ENCODE results near the gene BMPR2. TPM values are rescaled to one million over a fixed set of nuclear protein-coding genes. Genes with fewer than 3 reads are reported as not detected.

The BMPR2 gene
- total and polyA plus RNA-seq, 3 donors from 2014 or later = 25.4 to 61.3 (median 53.5) TPM

GRCh38 chr2:202555356-202555755, 179.2 kb downstream of the BMPR2 start:
- Histone ChIP-seq H3K4me1 (no peaks in the 10 kb centered on the region), H3K4me3 (no peak overlapping the region), H3K27ac (no peak overlapping the region), H3K36me3 (ENCODE audit: low read depth, missing control alignments) (no peaks in the 10 kb centered on the region), H3K9me3 (no peaks in the 10 kb centered on the region), H3K27me3 (no peaks in the 10 kb centered on the region)
- WGBS, 2 donors = 88 to 93% methylated on average over 4 of the region's 4 CpGs
- DNase-seq = no peak
- TF ChIP-seq CTCF (IDR thresholded peaks at IDR 0.05) (no peak), POLR2A (IDR thresholded peaks at IDR 0.05) (no peak)
- intact Hi-C loops (cut with DNase I; ENCODE audit: low total_unique reads) = no loop called here

- Histone ChIP-seq H3K4me1 (no peaks in the 10 kb centered on the region), H3K4me3 (no peak overlapping the region), H3K27me3 (no peaks in the 10 kb centered on the region), H3K27ac (no peak overlapping the region), H3K36me3 (ENCODE audit: low read depth, missing control alignments) (no peaks in the 10 kb centered on the region), H3K9me3 (no peaks in the 10 kb centered on the region)
- no peak for TF ChIP-seq POLR2A (IDR thresholded peaks at IDR 0.05)
- no peak for TF ChIP-seq CTCF (IDR thresholded peaks at IDR 0.05)
- intact Hi-C loops (cut with DNase I; ENCODE audit: low total_unique reads) = no loop called here
- no peak for DNase-seq
- 53 to 60% methylated on average over 1 of the region's 1 CpG for WGBS, 2 donors
Measured at GRCh38 chr2:202560200-202560599, 184.1 kb downstream of the BMPR2 start.

GRCh38 chr2:202564226-202564625, 188.1 kb downstream of the BMPR2 start:
- H3K27ac ChIP-seq = no peak overlapping the region
- H3K36me3 ChIP-seq (ENCODE audit: low read depth, missing control alignments) = no peaks in the 10 kb centered on the region
- 28 to 43% methylated on average over 1 of the region's 1 CpG for WGBS, 2 donors
- DNase-seq = no peak
- H3K4me3 ChIP-seq = no peak overlapping the region
- no peaks in the 10 kb centered on the region for H3K4me1 ChIP-seq
- intact Hi-C loops (cut with DNase I; ENCODE audit: low total_unique reads) = no loop called here
- H3K27me3 ChIP-seq = no peaks in the 10 kb centered on the region
- TF ChIP-seq CTCF (IDR thresholded peaks at IDR 0.05) = no peak
- no peak for TF ChIP-seq POLR2A (IDR thresholded peaks at IDR 0.05)
- H3K9me3 ChIP-seq = no peaks in the 10 kb centered on the region

GRCh38 chr2:202566286-202566685, 190.2 kb downstream of the BMPR2 start:
- WGBS, 2 donors = 27 to 30% methylated on average over 2 of the region's 2 CpGs

More at GRCh38 chr2:202566286-202566685, 190.2 kb downstream of the BMPR2 start:
- Histone ChIP-seq H3K27ac (no peak overlapping the region), H3K27me3 (no peaks in the 10 kb centered on the region), H3K4me3 (no peak overlapping the region), H3K4me1 (no peaks in the 10 kb centered on the region), H3K9me3 (no peaks in the 10 kb centered on the region), H3K36me3 (ENCODE audit: low read depth, missing control alignments) (no peaks in the 10 kb centered on the region)
- TF ChIP-seq POLR2A (IDR thresholded peaks at IDR 0.05) (no peak), CTCF (IDR thresholded peaks at IDR 0.05) (no peak)
- intact Hi-C loops (cut with DNase I; ENCODE audit: low total_unique reads) = no loop called here
- no peak for DNase-seq

All from testis (tissue), 3 donors.